ENCODE results near the gene OR52A5. TPM values are rescaled to one million over a fixed set of nuclear protein-coding genes. Genes with fewer than 3 reads are reported as not detected.

OR52A5 gene
- total and polyA plus RNA-seq, 2 experiments from 2014 or later, result 0.11 to 0.24 TPM

DNA sequence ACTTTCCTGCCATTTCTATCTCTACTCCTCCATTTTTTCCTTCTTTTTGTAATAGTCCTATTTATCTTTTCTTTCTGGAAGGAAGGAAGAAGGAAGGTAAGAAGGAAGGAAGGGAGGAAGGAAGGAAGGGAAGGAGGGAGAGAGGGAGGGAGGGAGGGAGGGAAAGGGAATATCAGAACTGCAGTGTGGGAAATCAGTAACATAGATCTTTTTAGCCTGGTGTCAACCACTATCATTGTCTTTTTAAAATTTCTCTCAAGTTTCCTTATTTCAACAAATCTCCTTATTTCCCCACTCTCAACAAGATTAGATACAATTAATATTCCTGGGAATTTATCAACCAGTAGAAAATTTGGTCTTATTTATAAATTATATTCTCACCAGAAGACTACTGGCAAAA, 35.1 kb downstream of the OR52A5 start (continued):
- TF ChIP-seq, protein P1, sequence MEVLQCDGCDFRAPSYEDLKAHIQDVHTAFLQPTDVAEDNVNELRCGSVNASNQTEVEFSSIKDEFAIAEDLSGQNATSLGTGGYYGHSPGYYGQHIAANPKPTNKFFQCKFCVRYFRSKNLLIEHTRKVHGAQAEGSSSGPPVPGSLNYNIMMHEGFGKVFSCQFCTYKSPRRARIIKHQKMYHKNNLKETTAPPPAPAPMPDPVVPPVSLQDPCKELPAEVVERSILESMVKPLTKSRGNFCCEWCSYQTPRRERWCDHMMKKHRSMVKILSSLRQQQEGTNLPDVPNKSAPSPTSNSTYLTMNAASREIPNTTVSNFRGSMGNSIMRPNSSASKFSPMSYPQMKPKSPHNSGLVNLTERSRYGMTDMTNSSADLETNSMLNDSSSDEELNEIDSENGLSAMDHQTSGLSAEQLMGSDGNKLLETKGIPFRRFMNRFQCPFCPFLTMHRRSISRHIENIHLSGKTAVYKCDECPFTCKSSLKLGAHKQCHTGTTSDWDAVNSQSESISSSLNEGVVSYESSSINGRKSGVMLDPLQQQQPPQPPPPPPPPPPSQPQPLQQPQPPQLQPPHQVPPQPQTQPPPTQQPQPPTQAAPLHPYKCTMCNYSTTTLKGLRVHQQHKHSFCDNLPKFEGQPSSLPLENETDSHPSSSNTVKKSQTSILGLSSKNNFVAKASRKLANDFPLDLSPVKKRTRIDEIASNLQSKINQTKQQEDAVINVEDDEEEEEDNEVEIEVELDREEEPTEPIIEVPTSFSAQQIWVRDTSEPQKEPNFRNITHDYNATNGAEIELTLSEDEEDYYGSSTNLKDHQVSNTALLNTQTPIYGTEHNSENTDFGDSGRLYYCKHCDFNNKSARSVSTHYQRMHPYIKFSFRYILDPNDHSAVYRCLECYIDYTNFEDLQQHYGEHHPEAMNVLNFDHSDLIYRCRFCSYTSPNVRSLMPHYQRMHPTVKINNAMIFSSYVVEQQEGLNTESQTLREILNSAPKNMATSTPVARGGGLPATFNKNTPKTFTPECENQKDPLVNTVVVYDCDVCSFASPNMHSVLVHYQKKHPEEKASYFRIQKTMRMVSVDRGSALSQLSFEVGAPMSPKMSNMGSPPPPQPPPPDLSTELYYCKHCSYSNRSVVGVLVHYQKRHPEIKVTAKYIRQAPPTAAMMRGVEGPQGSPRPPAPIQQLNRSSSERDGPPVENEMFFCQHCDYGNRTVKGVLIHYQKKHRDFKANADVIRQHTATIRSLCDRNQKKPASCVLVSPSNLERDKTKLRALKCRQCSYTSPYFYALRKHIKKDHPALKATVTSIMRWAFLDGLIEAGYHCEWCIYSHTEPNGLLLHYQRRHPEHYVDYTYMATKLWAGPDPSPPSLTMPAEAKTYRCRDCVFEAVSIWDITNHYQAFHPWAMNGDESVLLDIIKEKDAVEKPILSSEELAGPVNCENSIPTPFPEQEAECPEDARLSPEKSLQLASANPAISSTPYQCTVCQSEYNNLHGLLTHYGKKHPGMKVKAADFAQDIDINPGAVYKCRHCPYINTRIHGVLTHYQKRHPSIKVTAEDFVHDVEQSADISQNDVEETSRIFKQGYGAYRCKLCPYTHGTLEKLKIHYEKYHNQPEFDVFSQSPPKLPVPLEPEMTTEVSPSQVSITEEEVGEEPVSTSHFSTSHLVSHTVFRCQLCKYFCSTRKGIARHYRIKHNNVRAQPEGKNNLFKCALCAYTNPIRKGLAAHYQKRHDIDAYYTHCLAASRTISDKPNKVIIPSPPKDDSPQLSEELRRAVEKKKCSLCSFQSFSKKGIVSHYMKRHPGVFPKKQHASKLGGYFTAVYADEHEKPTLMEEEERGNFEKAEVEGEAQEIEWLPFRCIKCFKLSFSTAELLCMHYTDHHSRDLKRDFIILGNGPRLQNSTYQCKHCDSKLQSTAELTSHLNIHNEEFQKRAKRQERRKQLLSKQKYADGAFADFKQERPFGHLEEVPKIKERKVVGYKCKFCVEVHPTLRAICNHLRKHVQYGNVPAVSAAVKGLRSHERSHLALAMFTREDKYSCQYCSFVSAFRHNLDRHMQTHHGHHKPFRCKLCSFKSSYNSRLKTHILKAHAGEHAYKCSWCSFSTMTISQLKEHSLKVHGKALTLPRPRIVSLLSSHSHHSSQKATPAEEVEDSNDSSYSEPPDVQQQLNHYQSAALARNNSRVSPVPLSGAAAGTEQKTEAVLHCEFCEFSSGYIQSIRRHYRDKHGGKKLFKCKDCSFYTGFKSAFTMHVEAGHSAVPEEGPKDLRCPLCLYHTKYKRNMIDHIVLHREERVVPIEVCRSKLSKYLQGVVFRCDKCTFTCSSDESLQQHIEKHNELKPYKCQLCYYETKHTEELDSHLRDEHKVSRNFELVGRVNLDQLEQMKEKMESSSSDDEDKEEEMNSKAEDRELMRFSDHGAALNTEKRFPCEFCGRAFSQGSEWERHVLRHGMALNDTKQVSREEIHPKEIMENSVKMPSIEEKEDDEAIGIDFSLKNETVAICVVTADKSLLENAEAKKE (CRISPR knock-in tag; IDR thresholded peaks at IDR 0.05), result no peak
- TF ChIP-seq ZNF114 (CRISPR knock-in tag; IDR thresholded peaks at IDR 0.05) (no peak), JUNB (IDR thresholded peaks at IDR 0.05; ENCODE audit: unreplicated experiment) (no peak), POLR2AphosphoS5 (IDR thresholded peaks at IDR 0.05; ENCODE audit: low read depth) (no peak), NANOG (IDR thresholded peaks at IDR 0.05; ENCODE audit: borderline replicate concordance) (no peak)
- TF ChIP-seq, protein P2, sequence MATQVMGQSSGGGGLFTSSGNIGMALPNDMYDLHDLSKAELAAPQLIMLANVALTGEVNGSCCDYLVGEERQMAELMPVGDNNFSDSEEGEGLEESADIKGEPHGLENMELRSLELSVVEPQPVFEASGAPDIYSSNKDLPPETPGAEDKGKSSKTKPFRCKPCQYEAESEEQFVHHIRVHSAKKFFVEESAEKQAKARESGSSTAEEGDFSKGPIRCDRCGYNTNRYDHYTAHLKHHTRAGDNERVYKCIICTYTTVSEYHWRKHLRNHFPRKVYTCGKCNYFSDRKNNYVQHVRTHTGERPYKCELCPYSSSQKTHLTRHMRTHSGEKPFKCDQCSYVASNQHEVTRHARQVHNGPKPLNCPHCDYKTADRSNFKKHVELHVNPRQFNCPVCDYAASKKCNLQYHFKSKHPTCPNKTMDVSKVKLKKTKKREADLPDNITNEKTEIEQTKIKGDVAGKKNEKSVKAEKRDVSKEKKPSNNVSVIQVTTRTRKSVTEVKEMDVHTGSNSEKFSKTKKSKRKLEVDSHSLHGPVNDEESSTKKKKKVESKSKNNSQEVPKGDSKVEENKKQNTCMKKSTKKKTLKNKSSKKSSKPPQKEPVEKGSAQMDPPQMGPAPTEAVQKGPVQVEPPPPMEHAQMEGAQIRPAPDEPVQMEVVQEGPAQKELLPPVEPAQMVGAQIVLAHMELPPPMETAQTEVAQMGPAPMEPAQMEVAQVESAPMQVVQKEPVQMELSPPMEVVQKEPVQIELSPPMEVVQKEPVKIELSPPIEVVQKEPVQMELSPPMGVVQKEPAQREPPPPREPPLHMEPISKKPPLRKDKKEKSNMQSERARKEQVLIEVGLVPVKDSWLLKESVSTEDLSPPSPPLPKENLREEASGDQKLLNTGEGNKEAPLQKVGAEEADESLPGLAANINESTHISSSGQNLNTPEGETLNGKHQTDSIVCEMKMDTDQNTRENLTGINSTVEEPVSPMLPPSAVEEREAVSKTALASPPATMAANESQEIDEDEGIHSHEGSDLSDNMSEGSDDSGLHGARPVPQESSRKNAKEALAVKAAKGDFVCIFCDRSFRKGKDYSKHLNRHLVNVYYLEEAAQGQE (IDR thresholded peaks at IDR 0.05; ENCODE audit: unreplicated experiment), result no peak

DNA sequence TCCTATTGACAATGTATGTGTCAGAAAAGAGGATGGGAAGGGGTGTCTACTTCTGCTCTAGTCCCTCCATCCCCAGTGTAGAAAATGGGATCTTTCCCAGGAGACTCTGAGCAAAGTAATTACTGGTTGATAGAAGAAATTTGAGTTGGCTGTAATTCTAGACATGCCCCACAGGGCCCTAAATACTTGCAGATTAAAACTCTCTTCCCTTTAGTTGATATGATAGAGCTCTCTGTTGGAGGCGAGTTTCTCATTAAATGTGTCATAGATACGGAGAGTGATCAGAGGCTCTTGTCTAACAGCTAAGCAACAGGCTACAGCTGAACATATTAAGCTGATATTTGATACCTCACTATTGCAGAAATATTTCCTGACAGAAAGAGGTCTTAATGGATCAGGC, 35.9 kb downstream of the OR52A5 start:
- no peaks in the 10 kb centered on the region for H3K9me3 Mint-ChIP-seq
- H3K4me3 ChIP-seq, result no peak overlapping the region
- H2AFZ ChIP-seq, result no peak overlapping the region
- H3K36me3 ChIP-seq (ENCODE audit: insufficient read depth), result no peaks in the 10 kb centered on the region
- H3F3A ChIP-seq (replicated peaks; ENCODE audit: low read depth), result no peaks in the 10 kb centered on the region
- H3K4me2 ChIP-seq, result no peak overlapping the region
- H3K4me1 ChIP-seq (ENCODE audit: insufficient read depth), result no peaks in the 10 kb centered on the region; the same call in 1 of the 2 replicates
- H3K36me3 Mint-ChIP-seq (ENCODE audit: low read depth), result no peaks in the 10 kb centered on the region
- H3K27ac ChIP-seq (ENCODE audit: low read depth), result no peak overlapping the region
- ATAC-seq (no peak), DNase-seq (ENCODE audit: low spot score) (peak; percentile 23)
- no peaks in the 10 kb centered on the region for H3K27me3 Mint-ChIP-seq (ENCODE audit: insufficient read depth, low read depth, poor library complexity)
- H3K27me3 ChIP-seq (ENCODE audit: insufficient read depth), result no peaks in the 10 kb centered on the region
- peaks cover 3% of the 10 kb centered on the region; the same call in 1 of the 2 replicates for H3K9me2 ChIP-seq (ENCODE audit: insufficient read depth)
- no peaks in the 10 kb centered on the region for H4K20me1 ChIP-seq (replicated peaks; ENCODE audit: insufficient read depth)
- H3K4me1 Mint-ChIP-seq, result peaks cover 4% of the 10 kb centered on the region; the same call in 2 of the 3 replicates
- H3K4me3 Mint-ChIP-seq, result no peak overlapping the region
- H3K79me2 ChIP-seq (replicated peaks; ENCODE audit: insufficient read depth), result no peaks in the 10 kb centered on the region
- H3K27ac Mint-ChIP-seq, result no peak overlapping the region
- TF ChIP-seq CREB1 (CRISPR knock-in tag; IDR thresholded peaks at IDR 0.05; ENCODE audit: low read depth), result no peak
- no peak for TF ChIP-seq EZH2phosphoT487 (IDR thresholded peaks at IDR 0.05; ENCODE audit: unreplicated experiment)

All from GM23338 (cell line).